PC-9 (cell line): ENCODE measurements around the gene ESPL1. TPM values are rescaled to one million over a fixed set of nuclear protein-coding genes. Genes with fewer than 3 reads are reported as not detected.

ENCODE experiments used
- BruUV-seq: library from RNA; stranded (reverse); fragments of 400-500 nt; replicated peaks from 2 replicates; lab custom pipeline; 2021; lab: Mats Ljungman, UMichigan
- CTCF ChIA-PET: fragments of 300-600 bp; sonication (Branson Sonifier 250); formaldehyde crosslinking; loops from one replicate; lab custom pipeline; 2022; ENCODE audit warnings: antibody characterized with exemption; lab: Charles Lee
- POLR2A ChIA-PET: fragments of 300-600 bp; sonication (Branson Sonifier 250); formaldehyde crosslinking; loops from one replicate; lab custom pipeline; 2022; ENCODE audit warnings: antibody characterized with exemption; ENCODE audit not compliant: unreplicated experiment; lab: Charles Lee
- DNase-seq, 2 experiments: peaks; one replicate each; pipeline versions ENCODE4 v3.0.0 to v3.0.0-alpha.2; 2015 to 2022; ENCODE audit warnings: mixed read lengths in 1 of 2
- H2AFZ ChIP-seq: fragments of 200-600 bp; sonication (generic); 2 replicates; pipeline ENCODE4 v1.8.1; 2017; ENCODE audit warnings: antibody characterized with exemption
- H3F3A ChIP-seq: fragments of 200-600 bp; sonication (generic); 2 replicates; pipeline ENCODE4 v1.8.1; 2017; ENCODE audit warnings: antibody characterized with exemption, mild to moderate bottlenecking, low read depth; ENCODE audit not compliant: insufficient read depth
- H3K27ac ChIP-seq: fragments of 200-600 bp; sonication (generic); 2 replicates; pipeline ENCODE4 v1.6.1; 2016; ENCODE audit warnings: mixed run types
- H3K27me3 ChIP-seq: fragments of 200-600 bp; sonication (generic); 2 replicates; pipeline ENCODE4 v1.6.1; 2016; ENCODE audit warnings: low read depth, mixed run types; ENCODE audit not compliant: insufficient read depth
- H3K36me3 ChIP-seq: fragments of 200-600 bp; sonication (generic); 2 replicates; pipeline ENCODE4 v1.6.1; 2016; ENCODE audit warnings: low read depth, mixed run types
- H3K4me1 ChIP-seq: fragments of 200-600 bp; sonication (generic); replicated peaks from 2 replicates; pipeline ENCODE4 v1.6.1; 2016; ENCODE audit warnings: mixed run types; ENCODE audit not compliant: insufficient read depth
- H3K4me2 ChIP-seq: fragments of 200-600 bp; sonication (generic); 2 replicates; pipeline ENCODE4 v1.6.1; 2017; ENCODE audit warnings: mixed run types
- H3K4me3 ChIP-seq: fragments of 200-600 bp; sonication (generic); 2 replicates; pipeline ENCODE4 v1.6.1; 2016; ENCODE audit warnings: mixed run types
- H3K79me2 ChIP-seq: fragments of 200-600 bp; sonication (generic); 2 replicates; pipeline ENCODE4 v1.6.1; 2017; ENCODE audit warnings: low read depth, mixed run types
- H3K9me2 ChIP-seq: fragments of 200-600 bp; sonication (generic); 2 replicates; pipeline ENCODE4 v1.8.1; 2017; ENCODE audit warnings: mild to moderate bottlenecking; ENCODE audit not compliant: insufficient read depth
- H3K9me3 ChIP-seq: fragments of 200-600 bp; sonication (generic); 2 replicates; pipeline ENCODE4 v1.8.1; 2016; ENCODE audit warnings: low read depth; ENCODE audit not compliant: insufficient read depth
- H4K20me1 ChIP-seq: fragments of 200-600 bp; sonication (generic); 2 replicates; pipeline ENCODE4 v1.8.1; 2017; ENCODE audit not compliant: insufficient read depth
- CTCF ChIP-seq: fragments of 200-600 bp; sonication (generic); conservative IDR thresholded peaks from 2 replicates; pipeline ENCODE4 v1.6.1; 2017; ENCODE audit warnings: mixed run types, antibody characterized with exemption, mild to moderate bottlenecking, moderate library complexity
- EZH2 ChIP-seq: fragments of 200-600 bp; sonication (generic); IDR thresholded peaks from 2 replicates; pipeline ENCODE4 v1.8.0; 2017; ENCODE audit warnings: antibody characterized with exemption, low read depth
- intact Hi-C: fragments of 100-400 bp; cut with micrococcal nuclease; formaldehyde crosslinking; loops from one replicate; pipeline ENCODE4 v1.10.0; 2022; ENCODE audit not compliant: unreplicated experiment
- total RNA-seq: library from RNA; stranded (reverse); gene quantifications from 2 replicates; pipeline ENCODE4 v1.2.3, GENCODE V29; 2021

Gene ESPL1
- total RNA-seq, 1 experiment from 2014 or later: 42.0 TPM

GRCh38 chr12:53276511-53276910, 8.4 kb downstream of the ESPL1 start:
- Histone ChIP-seq H3K27ac (no peak overlapping the region), H3K4me1 (no peaks in the 10 kb centered on the region), H2AFZ (no peak overlapping the region), H3K36me3 (no peaks in the 10 kb centered on the region), H3K4me2 (no peak overlapping the region), H3K9me3 (no peaks in the 10 kb centered on the region), H3F3A (peaks cover 4% of the 10 kb centered on the region; the same call in 1 of the 2 replicates), H3K9me2 (no peaks in the 10 kb centered on the region), H3K79me2 (no peaks in the 10 kb centered on the region), H3K27me3 (no peaks in the 10 kb centered on the region), H3K4me3 (no peak overlapping the region), H4K20me1 (no peaks in the 10 kb centered on the region)
- BruUV-seq: no TSS peak
- no peak for DNase-seq
- ChIA-PET POLR2A (interaction anchor here (0.6 kb wide), 1 partner anchor 69 kb away, joined by 5 read pairs; no protein-coding TSS in a partner anchor), CTCF (interaction anchor here (0.6 kb wide), 1 partner anchor 62 kb away, joined by 5 read pairs; no protein-coding TSS in a partner anchor)
- TF ChIP-seq EZH2 (no peak), CTCF (no peak)
- intact Hi-C loops: no loop called here

GRCh38 chr12:53277981-53278380, 9.9 kb downstream of the ESPL1 start:
- ChIA-PET CTCF (no interaction called here), POLR2A (interaction anchor here (0.5 to 0.7 kb wide), 2 partner anchors 17 to 216 kb away, joined by 3 read pairs; partner anchors contain the start of gene PFDN5)
- no peak overlapping the region for H3K27ac ChIP-seq
- H3K27me3 ChIP-seq: no peaks in the 10 kb centered on the region
- no peaks in the 10 kb centered on the region for H3K9me3 ChIP-seq
- no peak overlapping the region for H3K4me2 ChIP-seq
- no peaks in the 10 kb centered on the region for H3K4me1 ChIP-seq
- H2AFZ ChIP-seq: no peak overlapping the region
- BruUV-seq: no TSS peak
- H3K79me2 ChIP-seq: no peaks in the 10 kb centered on the region
- DNase-seq: no peak
- intact Hi-C loops: no loop called here
- no peak for TF ChIP-seq EZH2
- TF ChIP-seq CTCF: no peak
- H3K36me3 ChIP-seq: no peaks in the 10 kb centered on the region
- H3K9me2 ChIP-seq: no peaks in the 10 kb centered on the region
- no peak overlapping the region for H3K4me3 ChIP-seq
- no peaks in the 10 kb centered on the region for H4K20me1 ChIP-seq
- peaks cover 4% of the 10 kb centered on the region; the same call in 1 of the 2 replicates for H3F3A ChIP-seq

- DNase-seq: no peak
- H3K4me3 ChIP-seq: no peak overlapping the region
- ChIA-PET POLR2A (no interaction called here), CTCF (interaction anchor here (0.6 kb wide), 1 partner anchor 41 kb away, joined by 3 read pairs; no protein-coding TSS in a partner anchor)
- no peaks in the 10 kb centered on the region for H3K9me3 ChIP-seq
- 0 out of 2 replicates have a peak, but pooled peaks cover 4% of the 10 kb centered on the region for H3F3A ChIP-seq
- no peaks in the 10 kb centered on the region for H3K36me3 ChIP-seq
- no peaks in the 10 kb centered on the region for H4K20me1 ChIP-seq
- no peak overlapping the region for H3K4me2 ChIP-seq
- H3K4me1 ChIP-seq: no peaks in the 10 kb centered on the region
- TF ChIP-seq CTCF (no peak), EZH2 (no peak)
- H3K27me3 ChIP-seq: no peaks in the 10 kb centered on the region
- H3K9me2 ChIP-seq: no peaks in the 10 kb centered on the region
- no peak overlapping the region for H2AFZ ChIP-seq
- intact Hi-C loops: no loop called here
- no peak overlapping the region for H3K27ac ChIP-seq
- no peaks in the 10 kb centered on the region for H3K79me2 ChIP-seq
- no TSS peak for BruUV-seq
These were observed 11.3 kb downstream of the ESPL1 start for GRCh38 chr12:53279283-53279869.
